HG02798 (cell line): ENCODE measurements around the gene MLX.
A peak's percentile ranks its signal among the peaks of the same experiment; 100 is the strongest.
"Not testable (repeated sequence)": the region's sequence is repeated elsewhere in the genome, so short reads cannot be mapped to it uniquely, and the experiment has no call there.

Source experiments
- ATAC-seq: cut with Tn5 transposase; IDR thresholded peaks from one replicate; pipeline ENCODE4 v1.9.1; 2021; ENCODE audit warnings: mild to moderate bottlenecking; ENCODE audit not compliant: unreplicated experiment, poor library complexity

The MLX gene

GRCh38 chr17:42536048-42536371, 30.9 kb upstream of the MLX start, which contains the start of gene NAGLU:
TSS of gene NAGLU (plus strand) at chr17:42536241. CDS start at chr17:42536273, 32 bp downstream.
- ATAC-seq: peak; percentile 94

- ATAC-seq: peak; percentile 73
Measured at GRCh38 chr17:42536372-42537155, 30.3 kb upstream of the MLX start.

- ATAC-seq: no peak
Measured at GRCh38 chr17:42537156-42537805, 29.6 kb upstream of the MLX start.

GRCh38 chr17:42537826-42538451, 29.0 kb upstream of the MLX start:
- ATAC-seq: no peak

- ATAC-seq: no peak
Measured at GRCh38 chr17:42538482-42538881, 28.4 kb upstream of the MLX start.

GRCh38 chr17:42540558-42540957, 26.3 kb upstream of the MLX start:
- ATAC-seq: not testable (repeated sequence)

GRCh38 chr17:42541041-42541833, 25.7 kb upstream of the MLX start:
- ATAC-seq: no peak

- ATAC-seq: no peak
Measured at GRCh38 chr17:42543190-42544079, 23.5 kb upstream of the MLX start.

- no peak for ATAC-seq
Measured at GRCh38 chr17:42544874-42545283, 22.0 kb upstream of the MLX start.

GRCh38 chr17:42545755-42546505, 21.0 kb upstream of the MLX start:
- ATAC-seq: not testable (repeated sequence)

- ATAC-seq: no peak
Measured at GRCh38 chr17:42547001-42547461, 19.9 kb upstream of the MLX start.

GRCh38 chr17:42547698-42548069, 19.2 kb upstream of the MLX start:
- no peak for ATAC-seq

GRCh38 chr17:42548070-42548837, 18.6 kb upstream of the MLX start:
- no peak for ATAC-seq

GRCh38 chr17:42548993-42549755, 17.7 kb upstream of the MLX start:
- ATAC-seq: no peak

- ATAC-seq: not testable (repeated sequence)
Measured at GRCh38 chr17:42552736-42553135, 14.2 kb upstream of the MLX start, which contains the start of gene HSD17B1. TSS of gene HSD17B1 (plus strand) at chr17:42552923. CDS start at chr17:42552934, 11 bp downstream.

GRCh38 chr17:42553161-42553818, 13.6 kb upstream of the MLX start:
- no peak for ATAC-seq

GRCh38 chr17:42553866-42554249, 13.0 kb upstream of the MLX start:
- no peak for ATAC-seq
